Loucy (cell line): Measurements from ENCODE around the gene PCTP.

Experiments used
- H2AFZ ChIP-seq: fragments of 200-600 bp; sonication (generic); 2 replicates; pipeline ENCODE4 v1.6.0; 2016; ENCODE audit warnings: antibody characterized with exemption, mild to moderate bottlenecking, low read length, moderate library complexity
- H3F3A ChIP-seq: fragments of 200-600 bp; 2 replicates; pipeline ENCODE4 v1.6.0; 2016; ENCODE audit warnings: antibody characterized with exemption, low read depth, mild to moderate bottlenecking
- H3K27me3 ChIP-seq: fragments of 200-600 bp; sonication (generic); 2 replicates; pipeline ENCODE4 v1.6.1; 2014; ENCODE audit warnings: low read length, mild to moderate bottlenecking; ENCODE audit not compliant: insufficient read depth, poor library complexity, severe bottlenecking
- H3K36me3 ChIP-seq: fragments of 200-600 bp; sonication (generic); 2 replicates; pipeline ENCODE4 v1.6.1; 2016; ENCODE audit warnings: low read length; ENCODE audit not compliant: insufficient read depth
- H3K4me1 ChIP-seq: fragments of 200-600 bp; sonication (generic); 2 replicates; pipeline ENCODE4 v1.5.1; 2014; ENCODE audit warnings: low read length, mild to moderate bottlenecking; ENCODE audit not compliant: insufficient read depth, poor library complexity, severe bottlenecking
- H3K4me2 ChIP-seq: fragments of 200-600 bp; sonication (generic); 2 replicates; pipeline ENCODE4 v1.6.0; 2014; ENCODE audit warnings: antibody characterized with exemption, low read length, low read depth, mild to moderate bottlenecking; ENCODE audit not compliant: poor library complexity, severe bottlenecking
- H3K4me3 ChIP-seq: fragments of 200-600 bp; sonication (generic); 2 replicates; pipeline ENCODE4 v1.5.1; 2014; ENCODE audit warnings: low read length, mild to moderate bottlenecking, mixed read lengths; ENCODE audit not compliant: poor library complexity, severe bottlenecking
- H3K79me2 ChIP-seq: fragments of 200-600 bp; sonication (generic); 2 replicates; pipeline ENCODE4 v1.6.1; 2014; ENCODE audit warnings: low read length; ENCODE audit not compliant: insufficient read depth
- H3K9ac ChIP-seq: fragments of 200-600 bp; sonication (generic); 2 replicates; pipeline ENCODE4 v1.6.0; 2014; ENCODE audit warnings: mild to moderate bottlenecking, low read depth, low read length, moderate library complexity; ENCODE audit not compliant: poor library complexity, severe bottlenecking
- H3K9me2 ChIP-seq: fragments of 200-600 bp; sonication (generic); replicated peaks from 2 replicates; pipeline ENCODE4 v1.6.1; 2016; ENCODE audit warnings: low read depth, low read length, mixed read lengths
- H3K9me3 ChIP-seq: fragments of 200-600 bp; sonication (generic); 2 replicates; pipeline ENCODE4 v1.6.1; 2014; ENCODE audit warnings: mild to moderate bottlenecking, antibody characterized with exemption, low read length, low read depth; ENCODE audit not compliant: insufficient read depth
- H4K20me1 ChIP-seq: fragments of 200-600 bp; sonication (generic); 2 replicates; pipeline ENCODE4 v1.6.0; 2014; ENCODE audit warnings: antibody characterized with exemption, low read length, mild to moderate bottlenecking; ENCODE audit not compliant: insufficient read depth, poor library complexity, severe bottlenecking
- EZH2phosphoT487 ChIP-seq: fragments of 200-600 bp; IDR thresholded peaks from 2 replicates; pipeline ENCODE4 v1.6.1; 2018; ENCODE audit warnings: antibody characterized with exemption, mild to moderate bottlenecking, moderate library complexity, borderline replicate concordance
- TF ChIP-seq, protein P1 (sequence below): fragments of 200-600 bp; sonication (generic); conservative IDR thresholded peaks from 2 replicates; pipeline ENCODE4 v1.5.1; 2014; ENCODE audit warnings: mild to moderate bottlenecking, antibody characterized with exemption, low read length

The PCTP gene

GRCh38 chr17:55750750-55751657 is at the start of gene PCTP:
Gene PCTP (plus strand): TSS chr17:55751051. CDS start chr17:55751104, 53 bp downstream.
- H3K4me2 ChIP-seq: peak within 1 kb of the TSS; percentile 96
- no peaks in the 10 kb centered on the region for H3F3A ChIP-seq
- H3K27me3 ChIP-seq: no peaks in the 10 kb centered on the region
- H4K20me1 ChIP-seq: peaks cover 11% of the 10 kb centered on the region
- peaks cover 27% of the 10 kb centered on the region for H3K79me2 ChIP-seq
- H3K36me3 ChIP-seq: no peaks in the 10 kb centered on the region
- peak within 1 kb of the TSS; percentile 95 for H2AFZ ChIP-seq
- H3K4me3 ChIP-seq: peak within 1 kb of the TSS; percentile 85
- H3K9me2 ChIP-seq: no peaks in the 10 kb centered on the region
- H3K9ac ChIP-seq: peak within 1 kb of the TSS; percentile 82
- peaks cover 20% of the 10 kb centered on the region for H3K4me1 ChIP-seq
- TF ChIP-seq EZH2phosphoT487: no peak
- TF ChIP-seq, protein P1, sequence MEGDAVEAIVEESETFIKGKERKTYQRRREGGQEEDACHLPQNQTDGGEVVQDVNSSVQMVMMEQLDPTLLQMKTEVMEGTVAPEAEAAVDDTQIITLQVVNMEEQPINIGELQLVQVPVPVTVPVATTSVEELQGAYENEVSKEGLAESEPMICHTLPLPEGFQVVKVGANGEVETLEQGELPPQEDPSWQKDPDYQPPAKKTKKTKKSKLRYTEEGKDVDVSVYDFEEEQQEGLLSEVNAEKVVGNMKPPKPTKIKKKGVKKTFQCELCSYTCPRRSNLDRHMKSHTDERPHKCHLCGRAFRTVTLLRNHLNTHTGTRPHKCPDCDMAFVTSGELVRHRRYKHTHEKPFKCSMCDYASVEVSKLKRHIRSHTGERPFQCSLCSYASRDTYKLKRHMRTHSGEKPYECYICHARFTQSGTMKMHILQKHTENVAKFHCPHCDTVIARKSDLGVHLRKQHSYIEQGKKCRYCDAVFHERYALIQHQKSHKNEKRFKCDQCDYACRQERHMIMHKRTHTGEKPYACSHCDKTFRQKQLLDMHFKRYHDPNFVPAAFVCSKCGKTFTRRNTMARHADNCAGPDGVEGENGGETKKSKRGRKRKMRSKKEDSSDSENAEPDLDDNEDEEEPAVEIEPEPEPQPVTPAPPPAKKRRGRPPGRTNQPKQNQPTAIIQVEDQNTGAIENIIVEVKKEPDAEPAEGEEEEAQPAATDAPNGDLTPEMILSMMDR: peak; percentile 46
- no peaks in the 10 kb centered on the region for H3K9me3 ChIP-seq

- no peak overlapping the region for H3K4me3 ChIP-seq
- no peaks in the 10 kb centered on the region for H4K20me1 ChIP-seq
- H2AFZ ChIP-seq: no peak overlapping the region
- no peaks in the 10 kb centered on the region for H3F3A ChIP-seq
- H3K9me3 ChIP-seq: no peaks in the 10 kb centered on the region
- no peak for TF ChIP-seq EZH2phosphoT487
- TF ChIP-seq, protein P1: no peak
- no peaks in the 10 kb centered on the region for H3K4me1 ChIP-seq
- no peaks in the 10 kb centered on the region for H3K9me2 ChIP-seq
- H3K36me3 ChIP-seq: no peaks in the 10 kb centered on the region
- H3K27me3 ChIP-seq: no peaks in the 10 kb centered on the region
- no peak overlapping the region for H3K4me2 ChIP-seq
- H3K9ac ChIP-seq: no peak overlapping the region
- no peaks in the 10 kb centered on the region for H3K79me2 ChIP-seq
Measured at GRCh38 chr17:55702150-55702549, 48.7 kb upstream of the PCTP start.

DNA sequence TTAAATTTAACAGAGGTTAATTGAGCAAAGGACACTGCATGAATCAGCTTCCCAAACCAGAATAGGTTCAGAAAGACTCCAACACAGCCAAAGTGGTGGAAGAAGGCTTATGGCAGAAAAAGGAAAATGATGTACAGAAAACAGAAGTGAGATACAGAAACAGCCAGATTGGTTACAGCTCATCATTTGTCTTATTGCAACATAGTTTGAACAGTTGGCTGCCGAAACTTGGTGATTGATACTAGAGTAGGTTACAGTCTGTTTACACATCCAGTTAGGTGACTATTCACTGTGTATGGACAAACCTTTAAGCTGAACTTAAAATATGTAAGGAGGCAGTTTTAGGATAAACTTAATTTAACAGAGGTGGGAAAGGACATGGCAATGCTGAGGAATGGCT is 46.5 kb upstream of the PCTP start:
- Histone ChIP-seq H3K9me2 (no peaks in the 10 kb centered on the region), H3K4me1 (no peaks in the 10 kb centered on the region)

More for the DNA sequence above, 46.5 kb upstream of the PCTP start:
- no peak overlapping the region for H2AFZ ChIP-seq
- no peak for TF ChIP-seq EZH2phosphoT487
- TF ChIP-seq, protein P1: no peak
- H3K9me3 ChIP-seq: no peaks in the 10 kb centered on the region
- no peaks in the 10 kb centered on the region for H3K36me3 ChIP-seq
- H3K27me3 ChIP-seq: no peaks in the 10 kb centered on the region
- no peak overlapping the region for H3K9ac ChIP-seq
- H3K79me2 ChIP-seq: no peaks in the 10 kb centered on the region
- H4K20me1 ChIP-seq: no peaks in the 10 kb centered on the region
- no peaks in the 10 kb centered on the region for H3F3A ChIP-seq
- no peak overlapping the region for H3K4me2 ChIP-seq
- no peak overlapping the region for H3K4me3 ChIP-seq
